ENCODE data around the gene UQCR10.
A peak's percentile ranks its signal among the peaks of the same experiment; 100 is the strongest.

DNA sequence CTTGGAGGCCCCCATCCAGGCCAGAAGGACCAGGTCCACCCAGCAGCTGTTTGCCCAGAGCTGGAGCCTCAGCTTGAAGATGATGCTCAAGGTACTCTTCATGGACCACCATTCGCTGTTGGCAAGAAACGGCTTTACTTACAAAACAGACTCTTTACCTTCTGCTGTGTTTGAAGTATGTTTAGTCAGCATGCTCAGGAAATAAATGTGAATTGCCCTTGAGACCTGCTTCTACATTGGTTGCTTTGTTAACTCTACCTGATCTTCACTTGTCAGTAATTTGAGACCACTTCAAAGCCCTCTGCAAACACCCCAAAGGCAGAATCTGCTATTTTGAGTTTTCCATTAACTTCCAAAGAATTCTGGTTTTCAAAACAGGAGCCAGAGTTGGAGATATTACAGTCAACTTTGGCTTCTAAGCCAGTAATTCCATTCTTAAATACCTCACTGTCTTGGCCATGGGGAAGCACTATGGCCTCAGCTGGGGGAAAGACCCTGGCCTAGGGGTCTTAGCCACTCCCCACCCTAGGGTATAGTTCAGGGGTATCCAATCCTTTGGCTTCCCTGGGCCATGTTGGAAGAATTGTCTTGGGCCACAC is 2.7 kb downstream of the UQCR10 start:
- peak; percentile 2 for TF ChIP-seq POLR2A (IDR thresholded peaks at IDR 0.05; ENCODE audit: low read length)
- TF ChIP-seq GATA1 (IDR thresholded peaks at IDR 0.05; ENCODE audit: low read depth, low read length): no peak

Data from erythroblast (primary cell).